ENCODE measurements around the gene RNF123. TPM values are rescaled to one million over a fixed set of nuclear protein-coding genes. Genes with fewer than 3 reads are reported as not detected.

Gene RNF123
- total and polyA plus RNA-seq, 2 experiments from 2014 or later, result 14.6 to 32.5 TPM

DNA sequence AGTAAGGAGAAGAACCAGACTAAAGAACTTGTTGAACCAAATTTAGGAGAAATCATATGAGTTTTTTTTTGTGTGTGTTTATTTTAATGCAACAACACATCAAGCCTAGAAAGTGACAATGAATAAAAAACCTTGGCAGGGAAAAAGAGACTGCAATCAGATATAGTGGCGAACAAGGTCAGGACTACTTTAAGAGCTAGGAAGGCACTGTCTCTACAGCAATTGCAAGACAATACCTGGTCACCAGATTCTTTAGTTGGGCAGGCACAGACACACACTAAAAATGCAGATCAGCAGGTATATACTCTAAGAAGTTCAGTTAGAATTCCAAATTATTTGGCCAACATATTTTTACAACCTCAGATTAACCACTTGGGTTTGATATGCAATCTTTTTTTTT is 65.2 kb downstream of the RNF123 start:
- H3K4me3 ChIP-seq, result no peak overlapping the region
- no peak for DNase-seq (ENCODE audit: low spot score)
- no peaks in the 10 kb centered on the region for H3K36me3 ChIP-seq (ENCODE audit: insufficient read depth)
- 0 out of 2 replicates have a peak overlapping the region, but pooled peaks have one; percentile 26 for H3K27ac Mint-ChIP-seq
- no peaks in the 10 kb centered on the region for H3K9me3 Mint-ChIP-seq
- H4K20me1 ChIP-seq (replicated peaks; ENCODE audit: insufficient read depth), result peaks cover 32% of the 10 kb centered on the region
- H2AFZ ChIP-seq, result no peak overlapping the region
- H3K4me3 Mint-ChIP-seq, result no peak overlapping the region
- no peaks in the 10 kb centered on the region for H3K36me3 Mint-ChIP-seq (ENCODE audit: low read depth)
- TF ChIP-seq EZH2phosphoT487 (IDR thresholded peaks at IDR 0.05; ENCODE audit: unreplicated experiment) (no peak), POLR2AphosphoS5 (IDR thresholded peaks at IDR 0.05; ENCODE audit: low read depth) (no peak), ZNF331 (CRISPR knock-in tag; IDR thresholded peaks at IDR 0.05; ENCODE audit: low read depth) (no peak), EZH2 (IDR thresholded peaks at IDR 0.05; ENCODE audit: low read depth, unreplicated experiment) (no peak), ZNF114 (CRISPR knock-in tag; IDR thresholded peaks at IDR 0.05) (no peak), CREB1 (CRISPR knock-in tag; IDR thresholded peaks at IDR 0.05; ENCODE audit: low read depth) (no peak), JUNB (IDR thresholded peaks at IDR 0.05; ENCODE audit: unreplicated experiment) (no peak), NANOG (IDR thresholded peaks at IDR 0.05; ENCODE audit: borderline replicate concordance) (no peak), STAT1 (IDR thresholded peaks at IDR 0.05; ENCODE audit: unreplicated experiment) (no peak)
- TF ChIP-seq, protein P1, sequence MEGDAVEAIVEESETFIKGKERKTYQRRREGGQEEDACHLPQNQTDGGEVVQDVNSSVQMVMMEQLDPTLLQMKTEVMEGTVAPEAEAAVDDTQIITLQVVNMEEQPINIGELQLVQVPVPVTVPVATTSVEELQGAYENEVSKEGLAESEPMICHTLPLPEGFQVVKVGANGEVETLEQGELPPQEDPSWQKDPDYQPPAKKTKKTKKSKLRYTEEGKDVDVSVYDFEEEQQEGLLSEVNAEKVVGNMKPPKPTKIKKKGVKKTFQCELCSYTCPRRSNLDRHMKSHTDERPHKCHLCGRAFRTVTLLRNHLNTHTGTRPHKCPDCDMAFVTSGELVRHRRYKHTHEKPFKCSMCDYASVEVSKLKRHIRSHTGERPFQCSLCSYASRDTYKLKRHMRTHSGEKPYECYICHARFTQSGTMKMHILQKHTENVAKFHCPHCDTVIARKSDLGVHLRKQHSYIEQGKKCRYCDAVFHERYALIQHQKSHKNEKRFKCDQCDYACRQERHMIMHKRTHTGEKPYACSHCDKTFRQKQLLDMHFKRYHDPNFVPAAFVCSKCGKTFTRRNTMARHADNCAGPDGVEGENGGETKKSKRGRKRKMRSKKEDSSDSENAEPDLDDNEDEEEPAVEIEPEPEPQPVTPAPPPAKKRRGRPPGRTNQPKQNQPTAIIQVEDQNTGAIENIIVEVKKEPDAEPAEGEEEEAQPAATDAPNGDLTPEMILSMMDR (conservative IDR thresholded peaks at IDR 0.05; ENCODE audit: low read depth in 2 of 2), result no peak
- TF ChIP-seq, protein P2, sequence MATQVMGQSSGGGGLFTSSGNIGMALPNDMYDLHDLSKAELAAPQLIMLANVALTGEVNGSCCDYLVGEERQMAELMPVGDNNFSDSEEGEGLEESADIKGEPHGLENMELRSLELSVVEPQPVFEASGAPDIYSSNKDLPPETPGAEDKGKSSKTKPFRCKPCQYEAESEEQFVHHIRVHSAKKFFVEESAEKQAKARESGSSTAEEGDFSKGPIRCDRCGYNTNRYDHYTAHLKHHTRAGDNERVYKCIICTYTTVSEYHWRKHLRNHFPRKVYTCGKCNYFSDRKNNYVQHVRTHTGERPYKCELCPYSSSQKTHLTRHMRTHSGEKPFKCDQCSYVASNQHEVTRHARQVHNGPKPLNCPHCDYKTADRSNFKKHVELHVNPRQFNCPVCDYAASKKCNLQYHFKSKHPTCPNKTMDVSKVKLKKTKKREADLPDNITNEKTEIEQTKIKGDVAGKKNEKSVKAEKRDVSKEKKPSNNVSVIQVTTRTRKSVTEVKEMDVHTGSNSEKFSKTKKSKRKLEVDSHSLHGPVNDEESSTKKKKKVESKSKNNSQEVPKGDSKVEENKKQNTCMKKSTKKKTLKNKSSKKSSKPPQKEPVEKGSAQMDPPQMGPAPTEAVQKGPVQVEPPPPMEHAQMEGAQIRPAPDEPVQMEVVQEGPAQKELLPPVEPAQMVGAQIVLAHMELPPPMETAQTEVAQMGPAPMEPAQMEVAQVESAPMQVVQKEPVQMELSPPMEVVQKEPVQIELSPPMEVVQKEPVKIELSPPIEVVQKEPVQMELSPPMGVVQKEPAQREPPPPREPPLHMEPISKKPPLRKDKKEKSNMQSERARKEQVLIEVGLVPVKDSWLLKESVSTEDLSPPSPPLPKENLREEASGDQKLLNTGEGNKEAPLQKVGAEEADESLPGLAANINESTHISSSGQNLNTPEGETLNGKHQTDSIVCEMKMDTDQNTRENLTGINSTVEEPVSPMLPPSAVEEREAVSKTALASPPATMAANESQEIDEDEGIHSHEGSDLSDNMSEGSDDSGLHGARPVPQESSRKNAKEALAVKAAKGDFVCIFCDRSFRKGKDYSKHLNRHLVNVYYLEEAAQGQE (IDR thresholded peaks at IDR 0.05; ENCODE audit: unreplicated experiment), result no peak
- TF ChIP-seq, protein P3, sequence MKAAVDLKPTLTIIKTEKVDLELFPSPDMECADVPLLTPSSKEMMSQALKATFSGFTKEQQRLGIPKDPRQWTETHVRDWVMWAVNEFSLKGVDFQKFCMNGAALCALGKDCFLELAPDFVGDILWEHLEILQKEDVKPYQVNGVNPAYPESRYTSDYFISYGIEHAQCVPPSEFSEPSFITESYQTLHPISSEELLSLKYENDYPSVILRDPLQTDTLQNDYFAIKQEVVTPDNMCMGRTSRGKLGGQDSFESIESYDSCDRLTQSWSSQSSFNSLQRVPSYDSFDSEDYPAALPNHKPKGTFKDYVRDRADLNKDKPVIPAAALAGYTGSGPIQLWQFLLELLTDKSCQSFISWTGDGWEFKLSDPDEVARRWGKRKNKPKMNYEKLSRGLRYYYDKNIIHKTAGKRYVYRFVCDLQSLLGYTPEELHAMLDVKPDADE (IDR thresholded peaks at IDR 0.05), result no peak
- TF ChIP-seq, protein P4, sequence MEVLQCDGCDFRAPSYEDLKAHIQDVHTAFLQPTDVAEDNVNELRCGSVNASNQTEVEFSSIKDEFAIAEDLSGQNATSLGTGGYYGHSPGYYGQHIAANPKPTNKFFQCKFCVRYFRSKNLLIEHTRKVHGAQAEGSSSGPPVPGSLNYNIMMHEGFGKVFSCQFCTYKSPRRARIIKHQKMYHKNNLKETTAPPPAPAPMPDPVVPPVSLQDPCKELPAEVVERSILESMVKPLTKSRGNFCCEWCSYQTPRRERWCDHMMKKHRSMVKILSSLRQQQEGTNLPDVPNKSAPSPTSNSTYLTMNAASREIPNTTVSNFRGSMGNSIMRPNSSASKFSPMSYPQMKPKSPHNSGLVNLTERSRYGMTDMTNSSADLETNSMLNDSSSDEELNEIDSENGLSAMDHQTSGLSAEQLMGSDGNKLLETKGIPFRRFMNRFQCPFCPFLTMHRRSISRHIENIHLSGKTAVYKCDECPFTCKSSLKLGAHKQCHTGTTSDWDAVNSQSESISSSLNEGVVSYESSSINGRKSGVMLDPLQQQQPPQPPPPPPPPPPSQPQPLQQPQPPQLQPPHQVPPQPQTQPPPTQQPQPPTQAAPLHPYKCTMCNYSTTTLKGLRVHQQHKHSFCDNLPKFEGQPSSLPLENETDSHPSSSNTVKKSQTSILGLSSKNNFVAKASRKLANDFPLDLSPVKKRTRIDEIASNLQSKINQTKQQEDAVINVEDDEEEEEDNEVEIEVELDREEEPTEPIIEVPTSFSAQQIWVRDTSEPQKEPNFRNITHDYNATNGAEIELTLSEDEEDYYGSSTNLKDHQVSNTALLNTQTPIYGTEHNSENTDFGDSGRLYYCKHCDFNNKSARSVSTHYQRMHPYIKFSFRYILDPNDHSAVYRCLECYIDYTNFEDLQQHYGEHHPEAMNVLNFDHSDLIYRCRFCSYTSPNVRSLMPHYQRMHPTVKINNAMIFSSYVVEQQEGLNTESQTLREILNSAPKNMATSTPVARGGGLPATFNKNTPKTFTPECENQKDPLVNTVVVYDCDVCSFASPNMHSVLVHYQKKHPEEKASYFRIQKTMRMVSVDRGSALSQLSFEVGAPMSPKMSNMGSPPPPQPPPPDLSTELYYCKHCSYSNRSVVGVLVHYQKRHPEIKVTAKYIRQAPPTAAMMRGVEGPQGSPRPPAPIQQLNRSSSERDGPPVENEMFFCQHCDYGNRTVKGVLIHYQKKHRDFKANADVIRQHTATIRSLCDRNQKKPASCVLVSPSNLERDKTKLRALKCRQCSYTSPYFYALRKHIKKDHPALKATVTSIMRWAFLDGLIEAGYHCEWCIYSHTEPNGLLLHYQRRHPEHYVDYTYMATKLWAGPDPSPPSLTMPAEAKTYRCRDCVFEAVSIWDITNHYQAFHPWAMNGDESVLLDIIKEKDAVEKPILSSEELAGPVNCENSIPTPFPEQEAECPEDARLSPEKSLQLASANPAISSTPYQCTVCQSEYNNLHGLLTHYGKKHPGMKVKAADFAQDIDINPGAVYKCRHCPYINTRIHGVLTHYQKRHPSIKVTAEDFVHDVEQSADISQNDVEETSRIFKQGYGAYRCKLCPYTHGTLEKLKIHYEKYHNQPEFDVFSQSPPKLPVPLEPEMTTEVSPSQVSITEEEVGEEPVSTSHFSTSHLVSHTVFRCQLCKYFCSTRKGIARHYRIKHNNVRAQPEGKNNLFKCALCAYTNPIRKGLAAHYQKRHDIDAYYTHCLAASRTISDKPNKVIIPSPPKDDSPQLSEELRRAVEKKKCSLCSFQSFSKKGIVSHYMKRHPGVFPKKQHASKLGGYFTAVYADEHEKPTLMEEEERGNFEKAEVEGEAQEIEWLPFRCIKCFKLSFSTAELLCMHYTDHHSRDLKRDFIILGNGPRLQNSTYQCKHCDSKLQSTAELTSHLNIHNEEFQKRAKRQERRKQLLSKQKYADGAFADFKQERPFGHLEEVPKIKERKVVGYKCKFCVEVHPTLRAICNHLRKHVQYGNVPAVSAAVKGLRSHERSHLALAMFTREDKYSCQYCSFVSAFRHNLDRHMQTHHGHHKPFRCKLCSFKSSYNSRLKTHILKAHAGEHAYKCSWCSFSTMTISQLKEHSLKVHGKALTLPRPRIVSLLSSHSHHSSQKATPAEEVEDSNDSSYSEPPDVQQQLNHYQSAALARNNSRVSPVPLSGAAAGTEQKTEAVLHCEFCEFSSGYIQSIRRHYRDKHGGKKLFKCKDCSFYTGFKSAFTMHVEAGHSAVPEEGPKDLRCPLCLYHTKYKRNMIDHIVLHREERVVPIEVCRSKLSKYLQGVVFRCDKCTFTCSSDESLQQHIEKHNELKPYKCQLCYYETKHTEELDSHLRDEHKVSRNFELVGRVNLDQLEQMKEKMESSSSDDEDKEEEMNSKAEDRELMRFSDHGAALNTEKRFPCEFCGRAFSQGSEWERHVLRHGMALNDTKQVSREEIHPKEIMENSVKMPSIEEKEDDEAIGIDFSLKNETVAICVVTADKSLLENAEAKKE (CRISPR knock-in tag; IDR thresholded peaks at IDR 0.05), result no peak
- no peak for ATAC-seq
- no peak overlapping the region for H3K4me2 ChIP-seq
- H3K9me2 ChIP-seq (ENCODE audit: insufficient read depth), result no peaks in the 10 kb centered on the region
- H3K4me1 Mint-ChIP-seq, result peaks cover 4% of the 10 kb centered on the region; the same call in 2 of the 3 replicates
- no peaks in the 10 kb centered on the region for H3K27me3 ChIP-seq (ENCODE audit: insufficient read depth)
- H3F3A ChIP-seq (replicated peaks; ENCODE audit: low read depth), result no peaks in the 10 kb centered on the region
- no peaks in the 10 kb centered on the region for H3K4me1 ChIP-seq (ENCODE audit: insufficient read depth)
- H3K79me2 ChIP-seq (replicated peaks; ENCODE audit: insufficient read depth), result peaks cover 81% of the 10 kb centered on the region
- H3K27me3 Mint-ChIP-seq (ENCODE audit: insufficient read depth, low read depth, poor library complexity), result no peaks in the 10 kb centered on the region
- no peak overlapping the region for H3K27ac ChIP-seq (ENCODE audit: low read depth)

All from GM23338 (cell line).